LoVo (cell line): ENCODE data around the gene MRPL36.
A peak's percentile ranks its signal among the peaks of the same experiment; 100 is the strongest.
"Not testable (repeated sequence)": the region's sequence is repeated elsewhere in the genome, so short reads cannot be mapped to it uniquely, and the experiment has no call there.

Source experiments
- DNase-seq: peaks from one replicate; pipeline ENCODE4 v3.0.0-alpha.2; 2016; ENCODE audit warnings: low spot score

The MRPL36 gene

GRCh38 chr5:1796371-1797102 lies 3.1 kb downstream of the MRPL36 start:
- DNase-seq, result no peak

DNA sequence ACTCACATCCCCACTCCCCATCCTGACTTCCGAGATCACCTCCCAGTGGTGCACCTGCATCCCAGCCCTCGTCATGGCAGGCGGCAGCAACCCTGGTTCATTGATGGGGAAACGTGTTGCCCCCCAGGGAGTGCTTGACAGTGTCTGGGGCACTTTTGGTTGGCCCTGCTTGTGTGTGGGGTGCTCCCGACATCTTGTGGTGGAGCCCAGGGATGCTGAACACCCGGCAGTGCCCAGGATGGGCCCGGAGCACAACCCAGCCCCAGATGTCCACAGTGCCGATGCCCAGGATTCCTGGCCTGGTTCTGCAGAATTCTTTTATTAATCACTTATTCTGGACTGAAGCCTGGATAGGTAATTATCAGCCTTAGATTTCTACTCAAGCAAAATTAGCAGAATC lies 3.7 kb downstream of the MRPL36 start:
- no peak for DNase-seq

DNA sequence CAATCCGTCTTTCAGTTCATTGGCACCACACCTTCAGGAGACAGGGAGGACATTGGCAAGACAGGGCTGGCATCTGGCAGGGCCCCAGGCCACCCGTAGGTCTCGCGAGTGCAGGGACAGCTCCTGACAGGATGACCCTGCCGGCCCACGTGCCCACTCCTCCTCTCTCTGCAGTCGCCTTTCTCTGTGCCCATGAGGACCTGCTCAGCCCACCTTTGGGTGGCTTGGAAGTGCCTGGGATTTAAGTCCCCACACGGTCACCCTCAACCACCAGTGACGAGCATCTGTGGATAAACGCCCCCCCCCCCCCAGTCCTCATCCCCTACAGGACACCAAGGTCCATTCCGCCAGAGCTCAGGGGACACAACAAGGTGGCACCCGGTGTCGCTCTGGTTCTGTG lies 4.1 kb downstream of the MRPL36 start:
- DNase-seq, result no peak

GRCh38 chr5:1794901-1795290 lies 4.7 kb downstream of the MRPL36 start:
- DNase-seq, result no peak

DNA sequence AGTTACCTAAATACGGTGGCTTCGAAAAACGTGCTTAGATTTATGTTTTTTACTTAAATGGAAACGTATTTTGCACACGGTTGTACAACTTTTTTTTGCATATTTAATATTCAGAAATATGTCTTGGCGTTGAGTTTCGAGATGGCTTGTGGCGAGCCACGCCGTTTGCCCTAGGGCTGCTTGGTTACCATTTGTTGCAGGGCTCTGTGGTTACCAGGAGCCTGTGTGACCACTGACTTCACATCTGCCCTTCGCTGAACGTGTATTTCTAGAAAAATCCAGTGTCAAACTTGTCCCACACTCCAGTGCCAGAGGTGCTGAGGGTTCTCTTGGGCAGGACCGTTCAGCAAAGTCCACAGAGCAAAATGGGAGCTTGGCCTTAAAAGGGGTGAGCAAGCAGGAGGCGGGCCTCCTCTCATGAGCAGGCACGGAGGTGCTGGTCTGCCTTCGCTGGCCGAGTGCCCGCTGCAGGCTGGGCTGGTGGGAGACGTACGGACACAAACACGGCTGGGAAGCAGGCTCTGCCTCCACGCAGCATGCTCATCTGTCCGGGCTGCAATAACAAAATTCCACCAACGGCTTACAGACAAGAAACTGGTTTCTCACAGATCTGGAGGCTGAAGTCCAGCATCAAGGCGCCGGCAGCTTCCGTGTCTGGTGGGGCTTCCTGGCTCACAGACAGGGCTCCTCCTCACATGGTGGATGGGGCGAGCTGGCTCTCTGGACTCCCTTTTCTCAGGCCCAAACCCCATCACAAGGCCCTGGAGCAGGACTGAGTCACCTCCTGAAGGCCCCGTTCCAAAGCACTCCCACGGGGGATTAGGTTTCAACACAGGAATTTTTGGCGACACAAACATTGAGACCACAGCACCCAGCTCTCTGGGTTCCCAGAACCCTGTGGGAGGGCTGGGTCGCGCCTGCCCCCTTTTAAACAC lies 5.4 kb downstream of the MRPL36 start:
- DNase-seq, result peak; percentile 32

DNA sequence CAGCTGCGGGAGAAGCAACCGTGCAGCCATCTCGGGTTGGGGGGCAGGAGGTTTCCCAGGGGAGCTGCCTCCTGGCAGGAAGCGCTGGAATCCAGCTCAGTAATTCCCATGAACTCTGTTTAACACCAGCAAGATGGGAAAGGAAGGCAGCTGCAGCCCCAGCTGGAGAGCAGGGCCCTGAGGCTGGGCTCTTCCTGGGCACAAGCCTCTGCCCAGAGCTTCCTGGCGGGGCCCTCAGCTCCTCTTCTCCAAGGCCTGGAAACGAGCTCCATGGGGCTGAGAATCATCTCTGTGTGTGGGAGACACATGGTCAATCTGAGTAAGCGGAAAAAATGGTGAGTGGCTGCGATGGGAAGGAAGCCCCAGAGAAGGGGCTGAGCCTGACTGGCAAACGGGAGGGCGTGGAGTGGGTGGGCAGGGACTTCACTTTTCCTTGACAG lies 6.3 kb downstream of the MRPL36 start:
- no peak for DNase-seq

GRCh38 chr5:1792842-1793266 lies 6.8 kb downstream of the MRPL36 start:
- peak; percentile 31 for DNase-seq

DNA sequence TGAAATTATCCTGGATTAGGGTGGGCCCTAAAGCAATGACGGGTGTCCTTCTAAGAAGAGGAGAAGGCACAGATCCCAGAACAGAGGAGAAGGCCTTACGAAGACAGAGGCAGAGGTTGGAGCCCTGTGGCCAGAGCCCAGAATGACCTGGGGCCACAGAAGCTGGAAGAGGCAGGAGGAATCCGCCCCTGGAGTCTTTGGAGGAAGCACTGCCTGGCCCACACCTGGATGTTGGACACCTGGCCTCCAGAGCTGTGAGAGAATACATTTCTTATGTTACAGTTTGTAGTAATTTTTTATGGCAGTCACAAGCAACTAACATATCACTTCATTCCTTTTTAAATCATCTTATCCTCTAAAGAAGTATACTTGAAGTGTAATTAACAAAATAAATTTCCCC lies 8.5 kb downstream of the MRPL36 start:
- no peak for DNase-seq

DNA sequence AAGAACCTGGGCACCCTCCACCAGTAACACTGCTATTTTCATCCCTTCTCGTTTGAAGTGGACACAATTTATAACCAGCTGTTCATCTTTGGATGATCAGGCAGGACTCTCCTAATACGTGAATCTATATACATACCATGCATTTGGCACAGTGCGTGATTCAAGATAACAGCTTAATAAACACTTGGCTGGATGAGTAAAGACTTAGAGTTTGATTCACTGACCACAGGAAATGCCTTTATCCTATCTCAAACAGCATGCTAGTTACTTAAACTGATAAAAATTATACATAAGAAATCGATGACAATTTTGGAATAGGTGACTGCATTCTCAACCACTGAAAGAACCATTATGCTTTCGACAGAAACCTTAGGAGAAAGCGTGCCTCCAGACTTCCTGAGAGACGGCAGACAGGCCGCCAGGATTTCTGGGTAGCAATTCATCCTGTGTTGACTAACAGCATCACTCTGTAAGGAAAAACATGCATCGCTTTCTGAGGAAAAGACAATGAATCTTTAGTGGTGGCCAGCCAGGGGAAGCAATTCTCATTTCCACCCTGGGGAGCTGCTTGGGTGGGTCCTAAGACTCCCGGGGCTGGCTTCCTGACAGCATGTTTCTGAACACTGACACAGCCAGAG lies 9.7 kb downstream of the MRPL36 start:
- DNase-seq, result no peak

- DNase-seq, result not testable (repeated sequence)
Measured at GRCh38 chr5:1789438-1789833, 10.2 kb downstream of the MRPL36 start.

- no peak for DNase-seq
Measured at GRCh38 chr5:1788828-1789227, 10.8 kb downstream of the MRPL36 start.

GRCh38 chr5:1788200-1788599 lies 11.4 kb downstream of the MRPL36 start:
- no peak for DNase-seq

DNA sequence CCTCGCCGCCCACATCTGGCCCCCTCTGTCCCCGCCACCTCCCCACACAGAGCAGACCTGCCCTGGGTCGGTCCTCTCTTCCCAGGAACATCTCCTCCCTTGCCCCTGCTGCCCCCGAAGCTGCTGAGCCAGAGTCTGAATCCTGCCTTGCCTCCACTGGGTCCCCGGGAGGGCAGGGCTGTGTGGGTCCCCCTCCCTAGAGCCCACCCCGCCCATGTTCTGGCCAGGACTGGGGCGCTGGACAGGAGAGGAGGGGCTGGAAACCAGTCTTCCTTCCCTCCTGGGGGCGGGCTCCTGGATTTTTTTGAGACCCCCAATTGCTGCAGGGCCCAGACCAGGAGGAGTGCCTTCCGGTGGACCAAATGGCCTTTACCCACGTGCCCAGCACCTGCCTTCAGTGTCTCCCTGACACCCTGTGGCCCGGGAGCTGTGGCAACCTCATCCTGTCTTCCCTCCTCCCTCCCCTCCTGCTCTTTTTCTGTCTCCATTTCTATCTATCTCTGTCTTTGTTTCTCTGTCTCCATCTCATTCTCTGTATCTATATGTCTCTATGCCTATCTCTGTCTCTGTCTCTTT lies 12.1 kb downstream of the MRPL36 start:
- DNase-seq, result no peak

- no peak for DNase-seq
Measured at GRCh38 chr5:1786621-1787471, 12.8 kb downstream of the MRPL36 start.

DNA sequence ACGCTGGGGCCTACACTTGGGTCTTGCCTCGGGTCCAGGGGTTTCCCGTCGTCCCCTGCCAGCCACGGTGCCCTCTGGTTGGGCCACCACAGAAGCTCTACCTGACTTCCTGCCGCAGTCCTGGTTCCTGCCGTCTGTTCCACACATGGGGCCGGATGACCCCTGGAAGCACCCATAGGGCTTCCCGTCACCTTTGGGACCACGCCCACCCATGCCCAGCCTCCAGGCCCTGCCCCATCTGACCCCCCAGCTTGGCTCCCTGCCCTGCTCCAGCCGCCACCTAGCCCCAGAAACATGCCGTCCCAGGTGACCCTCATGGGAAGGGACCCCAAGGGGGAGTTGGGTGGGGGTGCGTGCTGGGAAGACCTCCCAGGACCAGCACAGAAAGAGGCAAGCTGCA lies 13.7 kb downstream of the MRPL36 start:
- no peak for DNase-seq

DNA sequence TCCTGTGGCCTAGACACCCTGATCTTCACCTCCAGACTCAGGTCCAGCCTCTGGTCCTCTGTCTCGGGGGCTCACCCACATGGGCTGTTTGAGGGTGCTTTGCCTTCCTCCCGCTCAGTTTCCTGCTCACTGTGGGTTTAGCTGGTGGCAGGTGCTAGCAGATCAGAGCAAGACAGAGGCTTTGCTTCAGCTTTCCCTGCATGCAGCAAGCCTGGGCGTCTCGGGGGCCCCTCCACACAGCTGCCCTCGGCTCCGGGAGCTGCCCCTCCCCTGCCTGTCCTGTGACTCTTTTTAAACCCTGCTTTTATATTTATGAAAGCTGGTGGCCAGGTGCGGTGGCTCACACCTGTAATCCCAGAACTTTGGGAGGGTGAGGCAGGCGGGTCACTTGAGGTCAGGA lies 14.6 kb downstream of the MRPL36 start:
- DNase-seq, result no peak

DNA sequence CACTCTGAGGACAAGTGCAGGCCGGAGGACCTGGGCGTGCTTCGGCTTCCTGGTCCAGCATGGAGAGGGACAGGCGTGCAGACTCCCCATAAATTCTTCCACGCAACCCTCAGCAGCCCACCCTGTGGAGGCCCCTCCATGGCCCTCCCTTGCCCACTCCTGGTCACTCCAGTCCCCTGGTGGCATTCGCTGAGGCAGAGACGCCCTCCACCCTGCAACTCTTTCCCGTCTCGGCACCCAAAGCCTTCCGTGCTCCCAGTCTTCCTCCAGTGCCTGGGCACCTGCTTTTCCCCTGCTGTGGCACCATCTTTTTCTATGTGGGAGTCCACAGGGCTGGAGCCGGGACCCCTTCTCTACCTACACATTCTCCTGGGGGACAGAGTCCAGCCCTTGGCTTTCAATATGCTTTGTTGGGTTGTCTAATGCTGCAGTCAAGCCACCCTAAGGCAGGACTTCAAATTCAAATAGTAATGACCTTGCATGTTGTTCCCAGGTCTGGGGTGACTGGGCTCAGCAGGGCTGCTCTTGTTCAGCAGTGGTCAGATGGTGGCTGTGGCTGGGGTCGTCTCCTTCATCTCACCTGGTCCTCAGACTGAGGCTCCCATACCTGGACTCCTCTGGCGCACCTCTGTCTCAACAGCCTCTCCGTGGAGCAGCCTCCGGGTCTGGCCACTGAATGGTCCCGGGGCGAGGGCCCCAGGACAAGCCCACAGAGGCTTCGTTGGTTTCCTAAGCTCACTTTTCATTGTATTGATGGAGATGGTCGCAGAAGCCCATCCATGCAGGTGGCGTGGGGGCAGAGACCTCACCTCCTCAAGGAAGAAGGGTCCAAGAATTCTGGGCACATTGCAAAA lies 15.2 kb downstream of the MRPL36 start:
- DNase-seq, result no peak

- DNase-seq, result peak; percentile 43
Measured at GRCh38 chr5:1783216-1783554, 16.5 kb downstream of the MRPL36 start.

- DNase-seq, result no peak
Measured at GRCh38 chr5:1782385-1783215, 17.0 kb downstream of the MRPL36 start.
